ENCODE measurements around the gene HNRNPD.
"Not testable (repeated sequence)": the region's sequence is repeated elsewhere in the genome, so short reads cannot be mapped to it uniquely, and the experiment has no call there.

The HNRNPD gene

DNA sequence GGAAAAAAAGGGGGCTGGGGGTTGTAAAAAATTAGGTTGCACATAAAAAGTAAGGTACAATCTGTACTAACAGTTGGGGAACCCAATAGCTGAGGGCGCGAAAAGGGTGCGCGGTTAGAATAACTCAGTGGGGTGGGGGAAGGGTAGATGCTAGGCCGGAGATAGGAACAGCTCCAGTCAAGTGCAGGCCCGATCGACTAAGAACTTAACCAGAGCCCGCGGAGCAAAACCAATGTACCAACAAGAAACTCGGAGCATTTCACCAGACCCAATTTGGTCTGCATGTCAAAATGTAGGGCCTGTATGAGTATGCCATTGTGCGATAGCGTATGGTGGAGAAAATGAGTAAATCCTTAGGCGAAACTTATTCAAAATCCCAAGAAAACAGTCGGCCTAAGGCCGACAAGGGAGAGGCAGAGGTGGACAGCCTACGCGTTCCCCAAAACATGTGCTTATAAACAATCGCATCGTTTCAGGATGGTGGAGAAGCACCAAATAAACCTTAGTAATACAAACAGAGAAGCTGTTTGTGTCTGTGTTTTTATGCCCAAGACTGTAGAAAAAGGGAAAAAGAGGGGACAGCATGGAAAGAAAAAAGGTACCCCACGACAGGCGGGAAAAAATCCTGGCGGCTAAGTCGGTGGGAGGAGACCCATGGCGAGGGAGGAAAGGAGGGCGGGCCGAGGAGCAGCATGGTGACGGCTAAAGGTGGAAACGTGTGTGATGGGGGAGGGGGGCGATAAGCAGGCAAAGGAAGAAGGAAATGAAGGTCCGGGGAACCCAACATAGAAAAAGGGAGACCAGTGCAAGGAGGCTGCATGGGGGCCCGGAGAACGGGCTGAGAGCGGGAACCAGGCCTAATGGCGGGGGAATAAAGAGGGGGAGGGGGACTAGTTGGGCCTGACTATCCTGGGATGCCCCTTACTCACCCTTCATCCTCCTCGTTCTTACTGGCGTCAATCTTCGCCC, 990 bp downstream of the HNRNPD start:
- DNase-seq (ENCODE audit: low read depth) = peak; percentile 38

DNA sequence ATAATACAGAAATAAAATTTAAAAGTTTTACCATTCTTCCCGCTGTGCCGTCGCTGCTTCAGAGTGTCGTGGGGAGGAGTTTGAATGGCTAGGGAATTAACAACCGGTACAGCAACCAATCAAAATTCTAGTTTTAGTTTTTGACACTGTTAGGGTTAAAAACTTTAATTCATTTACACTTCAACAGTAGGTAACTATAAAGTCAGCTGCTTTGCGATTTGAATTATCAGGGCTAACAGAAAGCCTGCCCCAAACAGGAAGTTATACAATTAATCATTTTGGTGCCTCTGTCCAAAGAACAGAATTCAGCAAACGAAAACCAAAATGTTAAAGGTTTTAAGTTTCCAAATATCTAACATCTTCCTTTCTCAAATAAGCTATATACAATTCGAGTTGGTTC, 2.3 kb downstream of the HNRNPD start:
- no peak for DNase-seq (ENCODE audit: low read depth)

DNA sequence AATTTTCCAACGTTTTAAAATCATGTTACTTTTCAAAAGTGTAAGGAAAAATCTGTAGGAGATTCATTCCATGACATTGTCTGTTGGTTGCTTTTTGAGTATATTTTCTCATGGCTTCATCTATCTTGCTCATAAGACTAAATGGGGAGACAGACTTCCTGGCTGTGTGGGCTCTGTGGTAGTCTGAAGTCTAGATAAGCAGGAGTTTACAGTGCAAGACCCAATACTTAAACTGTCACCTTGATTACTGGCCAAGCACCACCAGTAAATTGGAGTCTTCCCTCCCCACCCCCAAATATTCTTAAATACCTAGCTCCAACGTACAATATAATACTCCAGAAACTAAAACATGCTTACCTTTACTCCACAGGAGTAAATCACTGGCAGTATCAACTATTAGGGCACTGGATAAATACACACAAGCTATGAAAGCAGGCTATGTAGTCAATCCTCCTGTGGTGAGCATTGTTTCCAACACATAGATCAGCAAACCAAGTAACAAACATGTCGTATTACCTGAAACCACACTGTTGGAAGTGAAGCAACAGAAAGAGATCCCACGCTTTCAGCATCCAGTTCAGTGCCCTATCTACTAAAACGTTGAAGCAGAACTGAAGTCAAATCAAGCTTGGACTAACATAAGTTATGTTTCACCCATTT, 6.2 kb downstream of the HNRNPD start:
- DNase-seq (ENCODE audit: low read depth) = no peak

DNA sequence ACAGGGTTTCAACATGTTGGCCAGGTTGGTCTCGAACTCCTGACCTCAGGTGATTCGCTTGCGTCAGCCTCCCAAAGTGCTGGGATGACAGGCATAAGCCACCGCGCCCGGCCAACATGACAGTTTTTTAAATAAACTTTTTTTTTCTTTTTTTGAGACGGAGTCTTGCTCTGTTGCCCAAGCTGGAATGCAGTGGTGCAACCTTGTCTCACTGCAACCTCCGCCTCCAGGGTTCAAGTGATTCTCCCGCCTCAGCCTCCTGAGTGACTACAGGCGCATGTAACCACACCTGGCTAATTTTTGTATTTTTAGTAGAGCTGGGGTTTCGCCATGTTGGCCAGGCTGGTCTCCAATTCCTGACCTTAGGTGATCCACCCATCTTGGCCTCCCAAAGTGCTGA, 7.4 kb downstream of the HNRNPD start:
- DNase-seq (ENCODE audit: low read depth) = not testable (repeated sequence)

DNA sequence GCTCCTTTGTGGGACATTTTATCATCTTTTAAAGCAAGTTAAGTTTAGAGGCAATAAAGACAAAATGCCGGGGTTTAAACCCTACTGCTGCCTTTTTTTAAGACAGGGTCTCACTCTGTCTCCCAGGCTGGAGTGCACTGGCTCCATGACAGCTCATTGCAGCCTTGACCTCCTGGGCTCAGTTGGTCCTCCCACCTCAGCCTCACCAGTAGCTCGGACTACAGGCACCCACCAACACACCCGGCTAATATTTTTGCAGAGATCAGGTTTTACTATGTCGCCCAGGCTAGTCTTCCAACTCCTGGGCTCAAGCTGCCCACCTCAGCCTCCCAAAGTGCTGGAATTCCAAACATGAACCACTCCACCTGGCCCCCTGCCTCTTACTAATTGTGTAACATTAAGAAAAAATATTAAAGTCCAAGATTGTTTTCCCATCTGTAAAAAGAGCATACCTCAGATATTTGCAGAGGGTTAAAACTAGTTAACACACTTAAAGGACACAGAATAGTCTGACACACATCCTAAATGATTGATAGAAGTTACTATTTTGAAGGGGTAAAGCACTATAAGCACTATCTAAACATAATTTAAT, 9.8 kb downstream of the HNRNPD start:
- no peak for DNase-seq (ENCODE audit: low read depth)

DNA sequence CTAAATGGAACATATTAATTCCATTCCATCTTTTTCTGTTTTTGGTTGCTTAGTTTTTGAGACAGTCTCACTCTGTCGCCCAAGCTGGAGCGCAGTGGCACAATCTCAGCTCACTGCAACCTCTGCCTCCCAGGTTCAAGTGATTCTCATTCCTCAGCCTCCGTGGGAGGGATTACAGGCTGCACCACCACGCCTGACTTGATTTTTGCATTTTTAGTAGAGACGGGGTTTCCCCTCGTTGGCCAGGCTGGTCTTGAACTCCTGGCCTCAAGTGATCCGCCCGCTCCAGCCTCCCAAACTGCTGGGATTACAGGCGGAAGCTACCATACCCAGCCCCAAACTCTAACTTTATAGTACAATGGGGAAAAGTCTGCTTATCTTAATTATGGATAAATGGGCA, 11.2 kb downstream of the HNRNPD start:
- DNase-seq (ENCODE audit: low read depth) = no peak

DNA sequence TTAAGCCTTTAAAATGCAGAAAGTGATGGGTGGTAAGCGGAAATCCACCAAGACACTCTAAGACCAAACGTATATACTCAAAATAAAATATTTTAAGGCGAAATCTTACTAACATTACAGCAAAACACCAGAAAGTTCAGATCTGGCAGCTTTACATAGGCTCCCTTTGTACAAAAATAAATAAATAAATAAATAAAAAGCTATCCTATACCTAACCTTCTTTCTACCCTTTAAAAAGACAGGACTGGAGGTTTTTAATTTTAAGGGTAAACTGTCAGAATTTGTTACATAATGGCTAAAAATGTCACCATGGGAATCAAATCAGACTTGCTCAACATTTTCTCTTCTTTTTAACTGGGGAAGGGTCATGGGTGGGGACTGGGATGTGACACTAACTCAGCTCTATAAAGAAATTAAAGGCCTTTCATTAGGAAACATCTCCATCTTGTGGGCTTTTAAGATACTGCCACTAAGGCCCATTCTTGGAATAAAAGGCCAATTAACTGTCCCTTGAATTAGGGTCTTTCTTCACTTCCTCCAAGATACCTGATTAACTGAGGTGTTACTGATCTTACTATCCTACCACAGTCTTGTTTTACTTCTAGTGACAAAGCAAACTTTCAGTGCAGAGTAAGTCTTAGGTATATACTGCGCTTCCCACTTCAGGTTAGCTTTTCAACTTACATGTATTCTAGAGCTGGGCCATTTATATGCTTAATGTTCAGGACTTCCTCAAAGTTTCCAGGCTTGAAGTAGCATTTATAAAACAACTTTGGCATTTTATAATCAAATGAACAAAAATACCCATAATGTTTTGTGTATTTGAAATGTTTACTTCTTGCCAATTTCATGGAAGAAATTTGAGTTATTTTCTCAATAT, 13.3 kb downstream of the HNRNPD start:
- DNase-seq (ENCODE audit: low read depth) = no peak

DNA sequence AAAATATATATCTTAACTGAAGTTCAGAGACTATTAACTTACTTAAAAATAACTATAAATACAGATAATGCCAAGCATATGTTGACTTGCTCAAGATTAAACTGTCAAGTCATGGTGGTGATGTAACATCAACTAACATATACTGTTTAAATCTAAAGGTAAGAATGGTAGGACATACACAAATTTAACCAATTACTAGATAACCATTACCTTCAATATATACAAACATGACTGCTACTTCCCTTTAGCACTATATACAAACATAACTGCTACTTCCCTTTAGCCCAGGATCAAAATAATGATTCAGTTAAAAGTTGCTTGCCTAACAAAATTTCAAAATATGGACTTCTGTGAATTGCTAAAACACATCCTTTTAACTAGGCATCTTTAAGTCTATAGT, 14.9 kb downstream of the HNRNPD start:
- DNase-seq (ENCODE audit: low read depth) = no peak

DNA sequence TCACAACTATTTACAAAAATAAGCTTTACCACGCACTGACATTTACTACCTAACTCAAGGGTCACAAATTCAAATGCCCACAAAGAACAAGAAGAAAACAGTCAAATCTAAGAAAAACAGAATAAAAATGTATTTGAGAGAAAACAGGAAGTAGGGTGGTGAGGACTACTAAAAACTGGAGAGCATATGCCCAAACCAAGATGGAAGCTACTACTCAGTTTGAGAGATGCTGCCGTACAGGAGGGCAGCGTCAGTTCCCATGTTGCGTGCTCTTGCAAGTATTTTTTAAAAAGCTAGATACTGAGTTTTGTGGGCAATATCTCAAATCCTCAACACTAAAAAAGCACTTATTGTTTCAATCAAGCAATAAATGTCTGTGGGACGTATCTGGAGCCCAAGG, 16.2 kb downstream of the HNRNPD start:
- DNase-seq (ENCODE audit: low read depth) = no peak

DNA sequence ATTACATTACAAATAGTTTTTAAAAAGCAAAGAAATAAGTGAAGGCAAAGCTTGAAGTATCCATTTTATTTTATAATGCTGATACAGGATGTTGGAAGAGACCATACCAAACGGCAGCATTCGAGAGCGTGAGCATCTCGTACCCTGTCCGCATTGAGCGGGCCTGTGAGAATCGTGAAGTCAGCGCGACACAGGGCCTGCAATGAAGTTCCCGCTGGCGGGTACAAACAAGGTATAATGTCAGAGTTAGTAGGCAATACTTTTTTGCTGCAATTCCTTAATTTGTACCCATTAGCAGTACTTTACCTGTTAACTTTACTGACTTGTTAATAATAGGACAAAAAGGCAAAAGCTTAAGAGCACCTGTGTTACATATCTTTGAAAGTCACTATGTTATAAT, 19.0 kb downstream of the HNRNPD start:
- DNase-seq (ENCODE audit: low read depth) = no peak

DNA sequence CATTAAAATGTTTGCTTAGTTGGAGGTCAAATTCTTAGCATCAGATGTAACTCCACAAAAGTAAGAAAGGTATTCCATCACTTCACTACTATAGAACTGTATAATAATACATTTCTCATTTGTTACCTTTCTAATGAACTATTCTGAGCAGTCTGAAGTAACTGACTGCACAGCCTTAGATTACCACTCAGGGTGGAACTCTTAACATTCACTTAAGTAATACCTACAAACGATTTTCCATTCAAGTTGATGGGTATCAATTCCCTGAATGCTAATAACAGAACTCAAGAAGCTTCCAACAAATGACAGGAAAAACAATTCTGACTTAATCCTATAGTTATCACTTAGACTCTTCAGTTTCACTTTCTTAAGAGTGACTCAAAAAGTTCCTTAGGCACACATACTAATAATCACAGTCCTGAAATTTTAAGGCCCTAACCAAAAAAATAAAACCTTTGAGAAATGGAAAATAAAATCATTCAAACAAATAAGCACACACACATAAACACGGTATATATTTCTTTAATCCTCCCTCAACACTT, 20.9 kb downstream of the HNRNPD start:
- DNase-seq (ENCODE audit: low read depth) = no peak

DNA sequence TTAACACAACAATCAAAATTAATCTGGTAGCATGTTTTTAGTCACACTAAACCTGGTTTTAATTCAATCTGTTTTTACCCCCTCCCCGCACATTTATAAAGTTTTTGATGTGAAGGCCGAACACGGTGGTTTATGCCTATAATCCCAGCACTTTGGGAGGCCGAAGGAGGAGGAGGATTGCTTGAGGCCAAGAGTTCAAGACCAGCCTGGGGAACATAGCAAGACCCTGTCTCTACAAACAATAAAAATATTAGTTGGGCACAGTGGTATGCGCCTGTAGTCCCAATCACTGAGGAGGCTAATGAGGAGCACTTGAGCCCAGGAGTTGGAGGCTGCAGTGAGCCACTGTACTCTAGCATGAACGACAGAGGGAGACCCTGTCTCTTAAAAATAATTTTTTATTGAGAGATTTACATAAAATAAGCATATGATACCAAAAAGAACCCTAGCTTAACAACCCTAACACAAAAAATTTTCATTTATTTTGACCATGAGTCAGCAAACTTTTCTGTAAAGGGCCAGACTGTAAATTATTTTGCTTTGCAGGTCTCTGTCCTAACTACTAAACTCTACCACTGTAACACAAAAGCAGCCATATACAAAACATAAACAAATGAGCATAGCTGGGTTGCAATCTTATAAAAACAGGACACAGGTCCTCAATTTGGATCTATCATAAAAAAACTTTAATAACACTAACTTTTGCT, 21.5 kb downstream of the HNRNPD start:
- DNase-seq (ENCODE audit: low read depth) = no peak

DNA sequence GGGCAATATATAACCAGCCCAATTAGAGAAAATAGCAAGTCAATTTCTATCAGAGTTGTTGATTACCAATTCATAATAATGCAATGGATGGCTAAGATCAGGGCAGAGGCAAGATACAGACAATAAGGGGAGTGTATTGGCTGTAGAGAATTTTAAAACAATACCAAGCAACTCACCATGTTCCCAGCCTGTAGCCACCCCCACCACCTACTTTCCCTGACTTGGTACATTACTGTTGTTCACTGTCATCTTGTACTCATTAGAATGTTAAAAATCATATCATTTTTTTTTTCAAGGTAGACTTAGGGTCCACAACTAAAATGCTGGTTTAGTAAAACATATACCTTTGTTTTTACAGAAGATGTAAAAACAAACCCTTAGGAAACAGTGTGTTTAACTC, 27.7 kb downstream of the HNRNPD start:
- no peak for DNase-seq (ENCODE audit: low read depth)

DNA sequence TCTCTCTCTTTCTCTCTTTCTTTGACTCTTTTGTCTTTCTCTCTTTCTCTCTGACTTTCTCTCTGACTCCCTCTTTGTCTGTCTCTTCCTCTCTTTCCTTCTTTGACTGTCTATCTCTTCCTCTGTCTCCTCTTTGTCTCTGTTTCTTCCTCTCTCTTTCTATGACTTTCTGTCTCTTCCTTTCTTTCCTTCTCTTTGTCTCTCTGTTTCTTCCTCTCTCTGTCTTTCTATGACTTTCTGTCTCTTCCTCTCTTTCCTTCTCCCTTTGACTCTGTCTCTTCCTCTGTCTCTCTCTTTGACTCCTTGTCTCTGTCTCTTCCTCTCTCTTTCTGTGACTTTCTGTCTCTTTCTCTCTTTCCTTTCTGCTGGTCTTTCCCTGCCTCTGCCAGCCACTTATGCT, 38.7 kb downstream of the HNRNPD start:
- no peak for DNase-seq (ENCODE audit: low read depth)

DNA sequence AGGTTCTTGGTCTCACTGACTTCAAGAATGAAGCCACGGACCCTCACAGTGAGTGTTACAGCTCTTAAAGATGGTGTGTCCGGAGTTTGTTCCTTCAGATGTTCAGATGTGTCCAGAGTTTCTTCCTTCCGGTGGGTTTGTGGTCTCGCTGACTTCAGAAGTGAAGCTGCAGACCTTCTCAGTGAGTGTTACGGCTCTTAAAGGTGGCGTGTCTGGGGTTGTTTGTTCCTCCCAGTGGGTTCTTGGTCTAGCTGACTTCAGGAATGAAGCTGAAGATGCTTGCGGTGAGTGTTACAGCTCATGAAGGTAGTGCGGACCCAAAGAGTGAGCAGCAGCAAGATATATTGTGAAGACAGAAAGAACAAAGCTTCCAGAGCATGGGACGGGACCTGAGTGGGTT, 40.1 kb downstream of the HNRNPD start:
- not testable (repeated sequence) for DNase-seq (ENCODE audit: low read depth)

DNA sequence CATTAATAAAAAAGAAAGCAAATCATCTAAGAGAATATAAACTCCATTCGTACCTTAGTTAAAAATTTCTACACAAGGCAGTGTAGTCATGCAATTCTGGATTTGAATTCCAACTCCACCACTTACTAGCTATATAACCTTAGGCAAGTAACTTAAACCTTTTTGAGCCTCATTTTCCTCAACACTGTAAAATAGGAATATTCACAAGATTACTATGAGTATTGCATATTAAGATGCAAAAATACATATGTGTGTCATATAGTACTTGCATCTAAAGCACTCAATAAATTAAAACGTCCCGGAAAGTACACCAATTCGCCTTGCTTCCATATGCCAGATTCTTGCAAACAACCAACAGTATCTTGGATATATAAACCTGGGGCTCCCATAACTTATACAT, 42.0 kb downstream of the HNRNPD start:
- DNase-seq (ENCODE audit: low read depth) = no peak

DNA sequence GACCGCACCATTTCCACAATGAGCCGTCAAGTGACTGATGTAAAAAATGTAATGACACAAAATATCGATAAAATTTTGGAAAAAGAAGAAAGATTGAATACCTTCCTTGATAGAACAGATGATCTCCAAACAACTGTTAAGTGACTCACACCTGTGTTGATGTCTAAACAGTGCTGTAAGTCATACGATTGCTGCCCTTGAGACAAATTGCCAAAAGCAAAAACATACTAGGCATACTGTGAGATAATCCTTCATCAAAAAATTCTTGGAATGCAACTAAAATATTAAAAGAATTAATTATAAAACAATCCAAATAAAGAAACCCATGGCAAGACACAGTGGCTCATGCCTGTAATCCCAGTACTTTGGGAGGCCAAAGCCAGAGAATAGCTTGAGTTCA, 53.4 kb downstream of the HNRNPD start:
- DNase-seq (ENCODE audit: low read depth) = no peak

DNA sequence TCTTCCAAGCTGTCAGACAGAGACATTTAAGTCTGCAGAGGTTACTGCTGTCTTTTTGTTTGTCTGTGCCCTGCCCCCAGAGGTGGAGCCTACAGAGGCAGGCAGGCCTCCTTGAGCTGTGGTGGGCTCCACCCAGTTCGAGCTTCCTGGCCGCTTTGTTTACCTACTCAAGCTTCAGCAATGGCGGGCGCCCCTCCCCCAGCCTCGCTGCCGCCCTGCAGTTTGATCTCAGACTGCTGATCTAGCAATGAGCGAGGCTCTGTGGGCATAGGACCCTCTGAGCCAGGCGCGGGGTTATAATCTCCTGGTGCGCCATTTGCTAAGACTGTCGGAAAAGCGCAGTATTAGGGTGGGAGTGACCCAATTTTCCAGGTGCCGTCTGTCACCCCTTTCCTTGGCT, 70.7 kb downstream of the HNRNPD start:
- not testable (repeated sequence) for DNase-seq (ENCODE audit: low read depth)
